Brain pericyte (primary cell): ENCODE results near the gene ZNF408.
"Not testable (repeated sequence)": the region's sequence is repeated elsewhere in the genome, so short reads cannot be mapped to it uniquely, and the experiment has no call there.

Experiments
- DNase-seq: peaks from one replicate; pipeline ENCODE4 v3.0.0-alpha.2; 2012; ENCODE audit warnings: low read depth, low spot score

ZNF408 gene

GRCh38 chr11:46697303-46697702 lies 3.5 kb upstream of the ZNF408 start:
- DNase-seq: no peak

GRCh38 chr11:46697723-46698122 lies 3.1 kb upstream of the ZNF408 start:
- no peak for DNase-seq

GRCh38 chr11:46698597-46698996 lies 2.2 kb upstream of the ZNF408 start:
- DNase-seq: no peak

GRCh38 chr11:46701078-46701654 lies 335 bp downstream of the ZNF408 start:
- no peak for DNase-seq

- DNase-seq: no peak
Observed at GRCh38 chr11:46705070-46705688, 4.3 kb downstream of the ZNF408 start.

GRCh38 chr11:46706886-46707285 lies 6.1 kb downstream of the ZNF408 start:
- DNase-seq: no peak

- not testable (repeated sequence) for DNase-seq
Observed at GRCh38 chr11:46709351-46709750, 8.5 kb downstream of the ZNF408 start.

- DNase-seq: no peak
Observed at GRCh38 chr11:46710821-46711269, 10.0 kb downstream of the ZNF408 start.

GRCh38 chr11:46711303-46711702 lies 10.5 kb downstream of the ZNF408 start:
- DNase-seq: no peak

GRCh38 chr11:46712874-46713576 lies 12.2 kb downstream of the ZNF408 start:
- DNase-seq: no peak

GRCh38 chr11:46717825-46718154 lies 17.0 kb downstream of the ZNF408 start:
- not testable (repeated sequence) for DNase-seq

GRCh38 chr11:46718155-46719019 lies 17.6 kb downstream of the ZNF408 start:
- no peak for DNase-seq

GRCh38 chr11:46719048-46719542 lies 18.3 kb downstream of the ZNF408 start, which contains the start of gene F2:
Gene F2, plus strand, starts transcription at chr11:46719213. Its CDS starts 23 bp downstream, at chr11:46719236.
- DNase-seq: no peak

GRCh38 chr11:46719543-46720218 lies 18.9 kb downstream of the ZNF408 start:
- no peak for DNase-seq

- no peak for DNase-seq
Observed at GRCh38 chr11:46721286-46721685, 20.5 kb downstream of the ZNF408 start.

GRCh38 chr11:46722566-46723358 lies 21.9 kb downstream of the ZNF408 start:
- no peak for DNase-seq

GRCh38 chr11:46723359-46723680 lies 22.5 kb downstream of the ZNF408 start:
- DNase-seq: no peak

- DNase-seq: no peak
Observed at GRCh38 chr11:46724088-46724487, 23.3 kb downstream of the ZNF408 start.

GRCh38 chr11:46725338-46726205 lies 24.7 kb downstream of the ZNF408 start:
- no peak for DNase-seq
